ENCODE results near the gene OBSCN.

Gene OBSCN

DNA sequence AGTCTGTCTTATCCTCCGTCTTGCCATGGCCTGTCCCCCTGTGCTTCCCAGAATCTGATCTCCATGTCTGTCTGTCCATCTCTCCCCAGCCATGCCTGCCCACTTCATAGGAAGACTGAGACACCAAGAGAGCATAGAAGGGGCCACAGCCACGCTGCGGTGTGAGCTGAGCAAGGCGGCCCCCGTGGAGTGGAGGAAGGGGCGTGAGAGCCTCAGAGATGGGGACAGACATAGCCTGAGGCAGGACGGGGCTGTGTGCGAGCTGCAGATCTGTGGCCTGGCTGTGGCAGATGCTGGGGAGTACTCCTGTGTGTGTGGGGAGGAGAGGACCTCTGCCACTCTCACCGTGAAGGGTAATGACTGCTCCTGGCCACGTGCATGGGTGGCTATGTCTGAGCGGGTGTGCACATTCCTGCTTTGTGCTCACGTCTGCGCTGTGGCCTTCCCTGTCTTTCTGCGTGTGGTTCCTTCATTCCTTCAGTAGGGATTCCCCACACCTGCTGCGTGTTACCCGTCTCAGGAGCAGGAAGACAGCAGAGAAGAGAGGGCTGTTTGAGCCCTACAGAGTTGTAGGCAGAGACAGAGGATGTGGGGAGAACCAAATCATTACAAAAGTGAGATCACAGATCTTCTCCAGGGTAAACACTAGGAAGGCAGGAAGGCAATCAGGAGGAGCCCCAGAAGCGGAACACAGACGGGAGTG is 80.8 kb downstream of the OBSCN start:
- no peak for DNase-seq (ENCODE audit: low read depth in 2 of 2)

DNA sequence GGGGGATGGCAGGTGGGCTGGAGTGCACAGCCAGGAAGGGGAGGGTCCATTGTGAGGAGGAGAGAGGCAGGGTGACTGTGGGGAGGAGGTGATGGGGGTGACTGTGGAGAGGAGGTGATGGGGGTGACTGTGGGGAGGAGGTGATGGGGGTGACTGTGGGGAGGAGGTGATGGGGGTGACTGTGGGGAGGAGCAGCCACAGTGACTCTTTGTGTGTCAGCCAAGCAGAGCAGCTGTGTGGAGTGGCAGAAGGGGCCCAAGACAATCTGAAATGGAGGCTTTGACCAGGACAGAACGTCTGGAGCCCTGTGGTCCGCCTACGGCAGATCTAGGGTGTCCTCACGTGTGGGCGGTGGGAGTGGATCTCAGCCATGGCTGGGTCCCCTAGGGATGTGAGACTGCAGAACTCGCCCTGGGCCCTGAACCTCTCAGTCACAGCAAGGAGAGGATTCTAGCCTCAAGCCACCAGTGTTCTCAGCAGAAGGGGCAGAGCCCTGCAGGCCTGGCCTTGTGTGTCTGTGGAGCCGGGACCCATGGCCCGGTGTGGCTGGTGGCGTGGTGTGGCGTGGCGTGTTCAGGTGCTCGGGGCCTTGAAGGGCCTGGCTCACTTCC is 81.5 kb downstream of the OBSCN start:
- DNase-seq (ENCODE audit: low read depth in 2 of 2): no peak

DNA sequence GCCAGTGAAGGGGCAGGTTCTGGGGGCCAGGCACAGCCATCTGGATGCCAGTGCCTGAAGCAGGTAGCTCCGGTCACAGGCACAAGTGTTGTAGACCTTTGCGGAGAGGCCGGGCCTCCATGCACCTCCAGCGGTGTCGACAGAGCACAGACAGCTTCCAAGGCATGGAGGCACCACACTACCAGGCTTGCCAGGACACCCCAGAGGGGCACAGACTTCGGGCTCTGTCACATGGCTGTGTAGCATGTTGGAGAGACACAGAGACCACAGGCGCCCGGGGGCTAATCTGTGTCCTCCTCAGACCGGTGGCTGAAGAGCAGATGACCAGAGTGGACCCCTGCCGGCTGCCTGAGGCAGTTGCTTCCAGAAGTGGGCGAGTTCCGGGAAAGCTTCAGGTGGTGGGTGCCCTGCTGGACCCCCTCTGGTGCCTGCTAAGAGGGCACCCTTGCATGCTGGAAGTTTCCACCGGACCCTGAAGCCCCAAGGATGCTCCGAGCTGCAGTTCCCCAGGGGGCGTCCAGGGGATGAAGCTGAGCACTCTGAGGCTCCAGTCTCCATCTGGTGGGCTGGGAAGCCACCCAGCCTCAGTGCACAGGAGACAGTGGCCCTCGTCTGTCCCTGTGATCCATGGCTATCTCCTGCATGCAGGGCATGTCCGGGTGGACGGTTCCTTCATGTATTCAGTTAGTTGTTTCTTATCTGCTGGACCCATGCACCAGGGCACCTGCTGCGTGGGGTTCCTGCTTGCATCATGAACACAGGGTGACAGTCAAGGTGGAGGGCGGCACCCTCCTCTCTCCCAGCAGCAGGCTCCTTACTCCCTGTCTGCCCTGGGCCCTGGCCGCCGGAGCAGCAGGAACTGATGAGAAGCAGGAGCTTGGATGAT is 82.4 kb downstream of the OBSCN start:
- DNase-seq (ENCODE audit: low read depth in 2 of 2): no peak

DNA sequence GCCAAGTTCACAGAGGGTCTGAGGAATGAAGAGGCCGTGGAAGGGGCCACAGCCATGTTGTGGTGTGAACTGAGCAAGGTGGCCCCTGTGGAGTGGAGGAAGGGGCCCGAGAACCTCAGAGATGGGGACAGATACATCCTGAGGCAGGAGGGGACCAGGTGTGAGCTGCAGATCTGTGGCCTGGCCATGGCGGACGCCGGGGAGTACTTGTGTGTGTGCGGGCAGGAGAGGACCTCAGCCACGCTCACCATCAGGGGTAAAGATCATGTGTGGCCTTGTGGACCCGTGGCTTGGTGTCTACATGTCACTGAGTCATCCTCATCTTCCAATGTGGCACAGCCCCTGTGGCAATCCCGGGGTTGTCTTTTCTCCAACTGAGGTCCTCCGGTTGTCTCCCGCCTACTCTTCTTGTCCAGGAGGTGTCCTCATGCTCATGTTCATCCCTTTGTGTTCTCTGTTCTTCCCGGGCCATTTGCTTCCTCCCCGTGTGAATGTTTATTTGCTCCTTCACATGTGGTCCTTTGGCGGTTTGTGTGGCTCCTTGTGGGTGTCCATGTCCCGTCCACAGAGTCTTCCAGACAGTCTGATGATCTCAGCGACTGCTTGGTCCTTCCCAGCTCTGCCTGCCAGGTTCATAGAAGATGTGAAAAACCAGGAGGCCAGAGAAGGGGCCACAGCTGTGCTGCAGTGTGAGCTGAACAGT is 84.2 kb downstream of the OBSCN start:
- DNase-seq (ENCODE audit: low read depth in 2 of 2): no peak

DNA sequence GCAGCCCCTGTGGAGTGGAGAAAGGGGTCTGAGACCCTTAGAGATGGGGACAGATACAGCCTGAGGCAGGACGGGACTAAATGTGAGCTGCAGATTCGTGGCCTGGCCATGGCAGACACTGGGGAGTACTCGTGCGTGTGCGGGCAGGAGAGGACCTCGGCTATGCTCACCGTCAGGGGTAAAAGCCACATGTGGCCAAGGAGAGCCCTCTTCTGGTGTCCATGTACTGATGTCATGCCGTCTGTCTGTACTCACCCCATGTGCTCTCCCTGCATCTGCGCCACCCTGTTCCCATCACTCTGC is 84.7 kb downstream of the OBSCN start:
- no peak for DNase-seq (ENCODE audit: low read depth in 2 of 2)

DNA sequence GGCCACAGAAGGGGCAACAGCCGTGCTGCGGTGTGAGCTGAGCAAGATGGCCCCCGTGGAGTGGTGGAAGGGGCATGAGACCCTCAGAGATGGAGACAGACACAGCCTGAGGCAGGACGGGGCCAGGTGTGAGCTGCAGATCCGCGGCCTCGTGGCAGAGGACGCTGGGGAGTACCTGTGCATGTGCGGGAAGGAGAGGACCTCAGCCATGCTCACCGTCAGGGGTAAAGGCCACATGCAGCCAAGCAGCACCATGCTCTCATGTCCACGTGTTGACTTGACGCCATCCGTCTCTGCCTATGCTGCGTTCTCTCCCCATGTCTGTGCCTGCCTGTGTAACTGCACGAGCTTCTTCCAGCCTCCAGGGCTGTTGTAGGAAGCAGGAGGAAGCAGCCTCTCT is 85.5 kb downstream of the OBSCN start:
- DNase-seq (ENCODE audit: low read depth in 2 of 2): no peak

DNA sequence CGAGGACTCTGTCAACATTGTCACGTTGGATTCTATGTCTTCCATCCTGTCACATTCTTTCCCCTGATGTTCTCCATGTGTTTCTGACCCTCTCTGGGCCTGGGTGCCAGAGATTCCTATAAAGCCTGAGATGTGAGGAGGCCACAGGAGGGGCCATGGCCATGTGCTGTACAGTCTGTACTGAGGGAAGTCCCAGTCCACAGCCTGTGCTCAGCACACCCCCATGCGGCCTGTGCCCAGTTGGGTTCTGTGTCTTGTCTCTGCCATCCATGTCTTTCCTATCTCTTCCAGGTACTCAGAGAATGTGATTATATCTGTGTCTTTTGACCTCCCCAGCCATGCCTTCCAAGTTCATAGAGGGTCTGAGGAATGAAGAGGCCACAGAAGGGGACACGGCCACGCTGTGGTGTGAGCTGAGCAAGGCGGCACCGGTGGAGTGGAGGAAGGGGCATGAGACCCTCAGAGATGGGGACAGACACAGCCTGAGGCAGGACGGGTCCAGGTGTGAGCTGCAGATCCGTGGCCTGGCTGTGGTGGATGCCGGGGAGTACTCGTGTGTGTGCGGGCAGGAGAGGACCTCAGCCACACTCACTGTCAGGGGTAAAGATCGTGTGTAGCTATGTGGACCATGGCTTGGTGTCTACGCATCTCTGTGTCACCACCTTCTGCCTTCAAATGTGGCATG is 86.1 kb downstream of the OBSCN start:
- no peak for DNase-seq (ENCODE audit: low read depth in 2 of 2)

DNA sequence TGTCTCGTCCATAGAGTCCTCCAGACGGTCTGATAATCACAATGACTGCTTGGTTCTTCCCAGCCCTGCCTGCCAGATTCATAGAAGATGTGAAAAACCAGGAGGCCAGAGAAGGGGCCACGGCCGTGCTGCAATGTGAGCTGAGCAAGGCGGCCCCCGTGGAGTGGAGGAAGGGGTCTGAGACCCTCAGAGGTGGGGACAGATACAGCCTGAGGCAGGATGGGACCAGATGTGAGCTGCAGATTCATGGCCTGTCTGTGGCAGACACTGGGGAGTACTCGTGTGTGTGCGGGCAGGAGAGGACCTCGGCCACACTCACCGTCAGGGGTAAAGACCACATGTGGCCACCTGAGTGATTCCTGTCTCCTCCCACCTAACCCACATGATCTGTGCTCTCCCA is 86.9 kb downstream of the OBSCN start:
- no peak for DNase-seq (ENCODE audit: low read depth in 2 of 2)

DNA sequence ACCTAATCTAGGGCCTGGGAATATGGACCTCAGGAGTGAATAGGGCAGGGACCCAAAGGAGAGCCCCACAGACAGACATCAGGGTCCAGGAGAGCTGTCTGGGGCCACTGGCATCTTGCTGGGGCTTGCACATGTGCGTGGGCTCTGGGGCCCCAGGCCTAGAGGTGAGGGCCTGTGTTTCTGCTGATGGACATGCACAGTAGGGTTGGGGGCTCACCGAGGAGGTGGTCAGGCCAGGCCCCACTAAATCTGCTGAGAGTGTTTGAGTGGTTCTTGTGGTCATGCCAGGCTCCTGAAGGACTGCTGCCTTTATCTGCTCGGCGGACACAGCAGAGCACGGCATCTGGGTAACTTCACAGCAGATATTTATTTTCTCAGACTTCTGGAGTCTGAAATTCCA is 87.4 kb downstream of the OBSCN start:
- no peak for DNase-seq (ENCODE audit: low read depth in 2 of 2)

DNA sequence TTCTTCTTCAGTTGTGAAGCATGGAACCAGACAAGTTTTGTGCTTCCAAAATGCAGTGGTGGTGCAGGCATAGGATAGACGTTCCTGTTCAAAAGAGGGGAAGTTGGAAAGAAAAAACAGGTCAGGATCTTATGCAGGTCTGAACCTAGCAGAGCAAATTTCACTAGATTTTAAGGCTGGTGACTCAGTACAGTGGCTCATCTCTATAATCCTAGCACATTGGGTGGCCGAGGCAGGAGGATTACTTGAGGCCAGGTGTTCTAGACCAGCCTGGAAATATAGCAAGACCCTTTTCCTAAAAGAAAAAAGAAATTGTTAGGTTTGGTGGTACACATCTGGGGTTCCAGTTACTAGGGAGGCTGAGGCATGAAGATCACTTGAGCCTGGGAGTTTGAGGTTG is 88.1 kb downstream of the OBSCN start:
- DNase-seq (ENCODE audit: low read depth in 2 of 2): no peak

DNA sequence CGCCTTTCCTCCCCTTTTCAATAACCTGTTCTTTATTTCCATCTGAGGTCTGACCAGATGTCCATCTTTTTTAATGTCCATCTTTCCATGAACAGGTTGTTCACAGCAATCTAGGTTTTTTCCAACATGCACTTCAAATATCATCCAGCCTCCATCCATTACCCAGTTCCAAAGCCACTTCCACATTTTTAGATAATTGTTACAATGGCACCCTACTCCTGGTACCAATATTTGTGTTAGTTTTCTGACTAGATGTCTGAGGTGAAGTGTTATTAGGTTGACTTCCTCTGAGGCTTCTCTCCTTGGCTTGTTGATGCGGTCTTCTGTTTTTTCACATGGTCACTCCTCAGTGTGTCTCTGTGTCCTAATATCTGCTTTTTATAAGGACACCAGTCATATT is 89.4 kb downstream of the OBSCN start:
- DNase-seq (ENCODE audit: low read depth in 2 of 2): no peak

DNA sequence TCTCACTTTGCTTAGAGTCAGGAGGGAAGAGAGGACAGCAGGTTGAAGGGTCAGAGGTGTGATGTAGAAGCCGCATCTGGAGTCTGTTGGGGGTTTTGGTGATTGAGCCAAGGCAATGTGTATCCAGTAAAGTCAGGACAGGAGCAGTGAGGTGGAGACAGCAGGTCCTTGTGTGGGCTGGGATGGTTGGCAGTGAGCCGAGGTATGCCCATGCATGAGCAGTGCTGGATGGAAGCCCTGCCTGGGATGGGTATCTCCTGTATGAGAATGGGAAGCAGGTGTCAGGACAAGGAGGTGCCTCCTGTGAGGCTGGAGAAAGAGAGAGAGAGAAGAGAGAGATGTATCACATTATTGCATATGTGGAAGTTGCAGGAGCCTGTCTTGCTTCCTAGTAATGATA is 90.0 kb downstream of the OBSCN start:
- DNase-seq (ENCODE audit: low read depth in 2 of 2): no peak

DNA sequence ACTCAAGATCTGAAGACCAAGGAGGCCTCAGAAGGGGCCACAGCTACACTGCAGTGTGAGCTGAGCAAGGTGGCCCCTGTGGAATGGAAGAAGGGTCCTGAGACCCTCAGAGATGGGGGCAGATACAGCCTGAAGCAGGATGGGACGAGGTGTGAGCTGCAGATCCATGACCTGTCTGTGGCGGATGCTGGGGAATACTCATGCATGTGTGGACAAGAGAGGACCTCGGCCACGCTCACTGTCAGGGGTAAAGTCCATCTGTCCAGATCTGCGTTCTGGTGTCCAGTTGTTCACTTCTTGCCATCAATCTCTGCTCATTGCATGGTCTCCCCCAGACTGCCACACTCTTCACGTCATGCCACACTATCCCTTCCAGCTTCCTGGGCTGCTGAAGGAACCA is 90.6 kb downstream of the OBSCN start:
- DNase-seq (ENCODE audit: low read depth in 2 of 2): no peak

DNA sequence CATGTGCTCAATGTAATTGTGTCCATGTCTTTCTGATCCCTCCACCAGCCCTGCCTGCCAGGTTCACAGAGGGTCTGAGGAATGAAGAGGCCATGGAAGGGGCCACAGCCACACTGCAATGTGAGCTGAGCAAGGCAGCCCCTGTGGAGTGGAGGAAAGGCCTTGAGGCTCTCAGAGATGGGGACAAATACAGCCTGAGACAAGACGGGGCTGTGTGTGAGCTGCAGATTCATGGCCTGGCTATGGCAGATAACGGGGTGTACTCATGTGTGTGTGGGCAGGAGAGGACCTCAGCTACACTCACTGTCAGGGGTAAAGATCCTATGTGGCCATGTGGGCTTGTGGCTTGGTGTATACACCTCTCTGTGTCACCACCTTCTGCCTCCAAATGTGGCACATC is 91.4 kb downstream of the OBSCN start:
- no peak for DNase-seq (ENCODE audit: low read depth in 2 of 2)

DNA sequence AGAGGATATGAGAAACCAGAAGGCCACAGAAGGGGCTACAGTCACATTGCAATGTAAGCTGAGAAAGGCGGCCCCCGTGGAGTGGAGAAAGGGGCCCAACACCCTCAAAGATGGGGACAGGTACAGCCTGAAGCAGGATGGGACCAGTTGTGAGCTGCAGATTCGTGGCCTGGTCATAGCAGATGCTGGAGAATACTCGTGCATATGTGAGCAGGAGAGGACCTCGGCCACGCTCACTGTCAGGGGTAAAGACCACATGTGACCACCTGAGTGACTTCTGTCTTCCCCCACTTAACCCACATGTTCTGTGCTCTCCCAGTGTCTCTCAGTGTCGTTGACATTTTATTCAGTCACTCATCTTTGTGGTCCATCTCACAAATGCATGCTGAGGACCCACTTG is 92.1 kb downstream of the OBSCN start:
- no peak for DNase-seq (ENCODE audit: low read depth in 2 of 2)

DNA sequence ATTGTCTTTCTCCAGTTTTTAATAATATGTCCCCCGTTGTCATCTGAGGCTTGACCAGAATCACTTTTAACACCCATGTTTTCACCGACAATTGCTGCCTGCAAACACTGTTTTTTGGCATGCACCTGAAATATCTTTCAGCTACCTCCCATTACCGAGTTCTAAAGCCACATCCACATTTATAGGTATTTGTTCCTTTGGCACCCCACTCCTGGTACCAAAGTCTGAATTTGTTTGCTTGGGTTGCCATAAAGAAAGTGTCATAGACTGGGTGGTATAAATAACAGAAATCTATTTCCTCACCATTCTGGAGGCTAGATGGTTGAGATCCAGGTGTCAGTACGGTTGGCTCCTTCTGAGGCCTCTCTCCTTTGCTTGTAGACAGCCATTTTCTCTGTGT is 94.2 kb downstream of the OBSCN start:
- DNase-seq (ENCODE audit: low read depth in 2 of 2): no peak

DNA sequence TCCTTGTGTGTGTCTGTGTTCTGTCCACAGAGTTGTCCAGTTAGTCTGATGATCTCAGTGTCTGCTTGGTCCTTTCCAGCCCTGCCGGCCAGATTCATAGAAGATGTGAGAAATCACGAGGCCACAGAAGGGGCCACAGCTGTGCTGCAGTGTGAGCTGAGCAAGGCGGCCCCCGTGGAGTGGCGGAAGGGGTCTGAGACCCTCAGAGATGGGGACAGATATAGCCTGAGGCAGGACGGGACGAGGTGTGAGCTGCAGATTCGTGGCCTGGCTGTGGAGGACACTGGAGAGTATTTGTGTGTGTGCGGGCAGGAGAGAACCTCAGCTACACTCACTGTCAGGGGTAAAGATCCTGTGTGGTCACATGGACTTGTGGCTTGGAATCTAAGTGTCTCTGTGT is 95.8 kb downstream of the OBSCN start:
- DNase-seq (ENCODE audit: low read depth in 2 of 2): no peak

DNA sequence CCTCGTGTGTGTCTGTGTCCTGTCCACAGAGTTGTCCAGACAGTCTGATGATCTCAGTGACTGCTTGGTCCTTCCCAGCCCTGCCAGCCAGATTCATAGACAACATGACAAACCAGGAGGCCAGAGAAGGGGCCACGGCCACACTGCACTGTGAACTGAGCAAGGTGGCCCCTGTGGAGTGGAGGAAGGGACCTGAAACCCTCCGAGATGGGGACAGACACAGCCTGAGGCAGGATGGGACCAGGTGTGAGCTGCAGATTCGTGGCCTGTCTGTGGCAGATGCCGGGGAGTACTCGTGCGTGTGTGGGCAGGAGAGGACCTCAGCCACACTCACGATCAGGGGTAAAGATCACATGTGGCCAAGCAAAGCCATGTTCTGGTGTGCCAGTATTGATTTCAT is 96.4 kb downstream of the OBSCN start:
- DNase-seq (ENCODE audit: low read depth in 2 of 2): no peak

DNA sequence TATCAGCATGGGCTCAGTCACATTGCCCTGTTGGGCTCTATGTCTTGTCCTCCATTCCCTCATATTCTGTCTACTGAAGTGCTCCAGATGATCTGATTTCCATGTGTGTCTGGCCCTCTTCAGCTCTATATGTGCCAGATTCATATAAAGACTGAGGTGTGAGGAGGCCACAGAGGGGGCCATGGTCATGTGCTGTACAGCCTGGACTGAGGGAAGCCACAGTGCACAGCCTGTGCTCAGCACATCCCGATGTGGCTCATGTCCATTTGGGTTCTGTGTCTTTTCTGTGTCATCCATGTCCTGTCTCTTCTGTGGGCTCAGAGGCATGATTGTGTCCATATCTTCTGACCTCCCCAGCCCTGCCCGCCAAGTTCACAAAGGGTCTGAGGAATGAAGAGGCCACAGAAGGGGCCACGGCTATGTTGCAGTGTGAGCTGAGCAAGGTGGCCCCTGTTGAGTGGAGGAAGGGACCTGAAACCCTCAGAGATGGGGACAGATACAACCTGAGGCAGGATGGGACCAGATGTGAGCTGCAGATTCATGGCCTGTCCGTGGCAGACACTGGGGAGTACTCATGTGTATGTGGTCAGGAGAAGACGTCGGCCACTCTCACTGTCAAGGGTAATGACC is 97.0 kb downstream of the OBSCN start:
- DNase-seq (ENCODE audit: low read depth in 2 of 2): no peak

DNA sequence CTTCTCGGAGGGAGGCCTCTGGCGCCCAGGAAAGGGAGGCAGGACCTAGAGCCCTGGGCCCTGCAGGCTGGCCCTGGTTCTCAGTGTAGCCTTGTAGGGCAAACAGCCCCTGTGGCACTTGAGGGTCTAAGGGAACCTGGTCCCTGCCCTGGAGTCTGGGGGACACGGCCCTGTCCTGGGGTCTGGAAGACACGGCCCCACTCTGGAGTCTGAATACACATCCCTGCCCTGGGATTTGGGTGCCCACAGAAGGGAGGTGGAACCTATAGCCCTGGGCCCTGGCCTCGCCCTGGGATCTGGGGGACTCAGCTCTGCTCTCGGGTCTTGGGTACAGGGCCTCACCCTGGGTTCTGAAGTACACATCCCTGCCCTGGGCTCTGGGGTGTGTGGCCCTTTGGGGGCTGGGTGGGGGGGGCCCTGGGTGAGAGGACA is 97.9 kb downstream of the OBSCN start:
- DNase-seq (ENCODE audit: low read depth in 2 of 2): no peak
